ENCODE data around the gene ASPHD1.
"Not testable (repeated sequence)": the region's sequence is repeated elsewhere in the genome, so short reads cannot be mapped to it uniquely, and the experiment has no call there.

ASPHD1 gene

GRCh38 chr16:29908719-29909220 lies 8.5 kb downstream of the ASPHD1 start:
- no peak for DNase-seq (ENCODE audit: low spot score)

- DNase-seq (ENCODE audit: low spot score), result no peak
Observed at GRCh38 chr16:29909391-29909790, 9.1 kb downstream of the ASPHD1 start.

- DNase-seq (ENCODE audit: low spot score), result not testable (repeated sequence)
Observed at GRCh38 chr16:29909851-29910250, 9.6 kb downstream of the ASPHD1 start.

GRCh38 chr16:29910819-29911675 lies 10.8 kb downstream of the ASPHD1 start:
- DNase-seq (ENCODE audit: low spot score), result no peak

- no peak for DNase-seq (ENCODE audit: low spot score)
Observed at GRCh38 chr16:29911676-29912010, 11.4 kb downstream of the ASPHD1 start.

GRCh38 chr16:29912087-29912486 lies 11.8 kb downstream of the ASPHD1 start:
- DNase-seq (ENCODE audit: low spot score), result no peak

- no peak for DNase-seq (ENCODE audit: low spot score)
Observed at GRCh38 chr16:29913514-29913913, 13.2 kb downstream of the ASPHD1 start.

GRCh38 chr16:29915590-29916247 lies 15.4 kb downstream of the ASPHD1 start:
- DNase-seq (ENCODE audit: low spot score), result no peak

- DNase-seq (ENCODE audit: low spot score), result no peak
Observed at GRCh38 chr16:29916979-29917378, 16.7 kb downstream of the ASPHD1 start.

GRCh38 chr16:29920288-29921033 lies 20.2 kb downstream of the ASPHD1 start:
- no peak for DNase-seq (ENCODE audit: low spot score)

- DNase-seq (ENCODE audit: low spot score), result no peak
Observed at GRCh38 chr16:29921034-29921385, 20.7 kb downstream of the ASPHD1 start.

- DNase-seq (ENCODE audit: low spot score), result no peak
Observed at GRCh38 chr16:29922326-29922725, 22.0 kb downstream of the ASPHD1 start.

- no peak for DNase-seq (ENCODE audit: low spot score)
Observed at GRCh38 chr16:29922986-29923501, 22.8 kb downstream of the ASPHD1 start.

GRCh38 chr16:29925105-29925756 lies 24.9 kb downstream of the ASPHD1 start:
- DNase-seq (ENCODE audit: low spot score), result no peak

- DNase-seq (ENCODE audit: low spot score), result peak; percentile 99
Observed at GRCh38 chr16:29925781-29926710, 25.8 kb downstream of the ASPHD1 start, which contains the start of gene KCTD13. Gene KCTD13, minus strand, starts transcription at chr16:29926226. Its CDS starts 193 bp downstream, at chr16:29926033.

GRCh38 chr16:29926711-29927052 lies 26.4 kb downstream of the ASPHD1 start:
- peak; percentile 50 for DNase-seq (ENCODE audit: low spot score)

GRCh38 chr16:29927070-29927905 lies 27.0 kb downstream of the ASPHD1 start:
- DNase-seq (ENCODE audit: low spot score), result peak; percentile 28

GRCh38 chr16:29931750-29932149 lies 31.5 kb downstream of the ASPHD1 start:
- DNase-seq (ENCODE audit: low spot score), result not testable (repeated sequence)

- DNase-seq (ENCODE audit: low spot score), result no peak
Observed at GRCh38 chr16:29940656-29941055, 40.4 kb downstream of the ASPHD1 start.
